A549 treated with RU486 at 1 μM for 4 hours (cell line): ENCODE measurements around the gene SPAAR. TPM values are rescaled to one million over a fixed set of nuclear protein-coding genes. Genes with fewer than 3 reads are reported as not detected.

Experiments used
- total RNA-seq: library from RNA; stranded (reverse); fragments of 200-300 nt; extraction: Qiagen RNA extraction; gene quantifications from 5 replicates; pipeline ENCODE4 v1.2.3, GENCODE V29; 2022; ENCODE audit warnings: low read depth

SPAAR gene, protein sequence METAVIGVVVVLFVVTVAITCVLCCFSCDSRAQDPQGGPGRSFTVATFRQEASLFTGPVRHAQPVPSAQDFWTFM
- not detected in 5 replicates for total RNA-seq

DNA sequence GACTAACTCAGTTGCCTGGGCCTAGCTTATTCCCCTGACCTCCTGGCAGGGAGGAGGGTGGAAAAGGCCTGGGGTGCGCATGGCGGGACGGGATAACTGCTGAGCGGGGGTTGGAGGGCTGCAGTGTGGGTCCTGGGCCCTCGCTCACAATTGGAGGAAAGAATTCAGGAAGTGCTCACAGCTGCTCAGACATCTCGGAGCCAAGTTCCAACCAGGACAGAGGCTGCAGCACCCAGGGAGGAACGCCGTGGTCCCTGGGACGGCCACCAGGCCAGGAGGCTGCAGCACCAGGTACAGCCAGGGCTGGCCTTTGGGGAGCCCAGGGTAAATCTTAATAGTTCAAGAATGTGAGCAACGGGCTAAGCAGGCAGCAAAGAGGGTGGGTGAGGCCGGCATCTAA lies at the start of gene SPAAR:
Gene SPAAR, plus strand, starts transcription at position 217 of the 400 bp plus-strand sequence. CDS start 974 bp downstream, outside the sequence.

DNA sequence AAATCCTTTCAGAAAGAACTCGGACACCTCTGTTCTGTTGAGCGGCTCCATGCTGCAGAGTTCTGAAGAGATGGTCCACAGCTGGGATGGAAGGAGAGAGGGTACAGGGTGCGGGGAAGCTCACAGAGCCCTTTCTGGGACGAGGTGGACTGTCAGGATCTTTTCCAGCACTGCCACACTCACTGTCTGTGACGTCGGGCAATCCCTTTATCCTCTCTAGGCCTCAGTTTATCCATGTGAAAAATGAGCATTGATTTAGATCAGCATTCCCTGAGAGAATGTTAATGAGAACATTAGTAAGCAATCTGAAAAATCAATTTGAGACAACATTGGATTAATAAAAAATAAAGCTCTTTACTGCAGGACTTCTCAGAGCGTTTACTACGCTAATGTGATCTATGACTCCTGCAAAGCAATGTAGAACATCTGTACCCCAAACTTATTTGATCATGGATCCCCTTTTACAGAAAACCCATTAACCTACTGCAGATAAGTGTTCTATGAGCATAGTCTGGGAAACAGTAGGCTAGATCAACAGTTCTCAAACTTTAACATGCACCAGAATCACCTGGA lies 38.9 kb upstream of the SPAAR start, which contains the start of gene OR13J1:
Gene OR13J1, minus strand, starts transcription at position 51 of the 573 bp plus-strand sequence. Its CDS starts 0 bp downstream, at position 51.

DNA sequence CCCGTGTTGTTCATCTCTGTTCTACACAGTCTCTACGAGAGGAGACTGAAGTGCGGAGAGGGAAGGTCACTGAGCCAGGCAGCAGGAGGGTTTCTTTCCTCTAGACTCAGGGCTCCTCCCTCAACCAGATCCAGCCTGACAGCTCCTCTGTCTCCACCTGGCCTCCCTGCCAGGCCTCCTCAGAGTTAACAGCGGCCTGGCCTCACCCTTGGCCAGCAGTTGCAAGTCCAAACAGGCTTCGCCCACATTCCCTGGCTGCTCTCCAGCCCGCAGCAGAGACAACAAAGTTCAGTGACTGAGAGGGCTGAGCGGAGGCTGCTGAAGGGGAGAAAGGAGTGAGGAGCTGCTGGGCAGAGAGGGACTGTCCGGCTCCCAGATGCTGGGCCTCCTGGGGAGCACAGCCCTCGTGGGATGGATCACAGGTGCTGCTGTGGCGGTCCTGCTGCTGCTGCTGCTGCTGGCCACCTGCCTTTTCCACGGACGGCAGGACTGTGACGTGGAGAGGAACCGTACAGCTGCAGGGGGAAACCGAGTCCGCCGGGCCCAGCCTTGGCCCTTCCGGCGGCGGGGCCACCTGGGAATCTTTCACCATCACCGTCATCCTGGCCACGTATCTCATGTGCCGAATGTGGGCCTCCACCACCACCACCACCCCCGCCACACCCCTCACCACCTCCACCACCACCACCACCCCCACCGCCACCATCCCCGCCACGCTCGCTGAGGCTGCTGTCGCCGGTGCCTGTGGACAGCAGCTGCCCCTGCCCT lies 3.2 kb upstream of the SPAAR start, which contains the start of gene HRCT1:
Gene HRCT1, plus strand, starts transcription at position 291 of the 768 bp plus-strand sequence. Its CDS starts 86 bp downstream, at position 377.

DNA sequence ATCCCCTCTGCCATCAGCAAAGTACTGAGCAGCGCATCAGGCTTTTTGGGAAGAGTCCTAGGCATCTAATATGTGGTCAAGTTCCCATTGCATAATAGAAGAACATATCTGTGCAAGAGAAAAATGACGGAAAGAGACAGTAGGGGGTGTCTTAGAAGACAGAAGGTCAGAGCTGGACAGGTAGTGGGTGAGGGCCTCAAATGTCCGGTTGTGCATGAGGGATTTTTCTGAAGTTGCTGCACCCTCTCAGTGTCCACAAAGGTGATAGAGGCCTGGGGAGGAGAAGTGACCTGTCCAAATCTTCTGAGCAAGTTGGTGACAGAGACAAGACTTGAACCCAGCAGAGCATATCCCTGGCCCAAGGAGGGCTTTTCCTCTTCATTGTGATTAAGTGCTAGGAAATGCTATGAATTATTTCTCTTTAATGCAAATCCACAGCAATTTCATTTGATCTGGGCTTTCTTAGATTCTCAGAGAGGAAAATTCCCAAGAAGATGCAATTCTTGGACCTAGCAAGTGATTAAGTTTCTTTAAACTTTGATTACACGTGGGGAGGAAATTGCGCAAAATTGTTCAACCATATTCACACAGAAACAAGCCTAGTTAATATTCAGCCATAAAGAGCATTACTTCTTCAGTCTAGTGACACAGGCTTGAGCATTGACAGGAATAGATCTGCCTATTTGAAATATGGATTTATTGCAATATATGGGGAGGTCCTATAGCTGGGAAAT lies 49.0 kb downstream of the SPAAR start, which contains the start of gene OR2S2:
Gene OR2S2, minus strand, starts transcription at position 51 of the 734 bp plus-strand sequence. CDS start 56 bp downstream, outside the sequence.

Other genes starting within 250 kb of the SPAAR start
- gene ARHGEF39, start 244.3 kb upstream of the SPAAR start, total RNA-seq: 12.8 to 19.8 TPM (median 17.1 TPM) in 5 replicates
- 4.1 to 7.3 TPM (median 4.6 TPM) in 5 replicates for gene CA9, start 235.6 kb upstream of the SPAAR start, total RNA-seq
- 613 to 691 TPM (median 662 TPM) in 5 replicates for gene TPM2, start 219.6 kb upstream of the SPAAR start, total RNA-seq
- gene TLN1, start 177.3 kb upstream of the SPAAR start, total RNA-seq: 113 to 128 TPM (median 115 TPM) in 5 replicates
- 55.7 to 63.8 TPM (median 58.4 TPM) in 5 replicates for gene CREB3, start 176.8 kb upstream of the SPAAR start, total RNA-seq
- gene GBA2, start 160.3 kb upstream of the SPAAR start, total RNA-seq: 23.1 to 31.3 TPM (median 30.0 TPM) in 5 replicates
- 11.2 to 15.6 TPM (median 14.7 TPM) in 5 replicates for gene RGP1, start 160.2 kb upstream of the SPAAR start, total RNA-seq
- gene MSMP, start 155.2 kb upstream of the SPAAR start, total RNA-seq: 0.29 to 0.82 TPM (median 0.31 TPM) in 3 of 5 replicates, not detected in the others
- 4.4 to 6.3 TPM (median 5.8 TPM) in 5 replicates for gene NPR2, start 117.9 kb upstream of the SPAAR start, total RNA-seq
- 0.26 to 0.47 TPM (median 0.41 TPM) in 5 replicates for gene SPAG8, start 97.2 kb upstream of the SPAAR start, total RNA-seq
- 70.2 to 119 TPM (median 98.2 TPM) in 5 replicates for gene HINT2, start 94.4 kb upstream of the SPAAR start, total RNA-seq
- gene FAM221B, start 80.8 kb upstream of the SPAAR start, total RNA-seq: not detected in 5 replicates
- 2.1 to 4.7 TPM (median 3.0 TPM) in 5 replicates for gene TMEM8B, start 80.3 kb upstream of the SPAAR start, total RNA-seq
- not detected in 5 replicates for gene OR13J1, start 39.1 kb upstream of the SPAAR start, total RNA-seq
- 0.28 to 0.48 TPM (median 0.30 TPM) in 3 of 5 replicates, not detected in the others for gene HRCT1, start 3.3 kb upstream of the SPAAR start, total RNA-seq
- not detected in 5 replicates for gene OR2S2, start 48.7 kb downstream of the SPAAR start, total RNA-seq
- gene RECK, start 127.4 kb downstream of the SPAAR start, total RNA-seq: 3.9 to 6.1 TPM (median 6.0 TPM) in 5 replicates
- gene GLIPR2, start 227.2 kb downstream of the SPAAR start, total RNA-seq: 7.7 to 10.4 TPM (median 8.7 TPM) in 5 replicates